CD4-positive, alpha-beta T cell treated with Interleukin-15 for 1 hour (primary cell): ENCODE data around the gene POU6F1.
"Not testable (repeated sequence)": the region's sequence is repeated elsewhere in the genome, so short reads cannot be mapped to it uniquely, and the experiment has no call there.

Experiments
- DNase-seq: peaks from one replicate; pipeline ENCODE4 v3.0.0-alpha.2; 2020

POU6F1 gene, protein sequence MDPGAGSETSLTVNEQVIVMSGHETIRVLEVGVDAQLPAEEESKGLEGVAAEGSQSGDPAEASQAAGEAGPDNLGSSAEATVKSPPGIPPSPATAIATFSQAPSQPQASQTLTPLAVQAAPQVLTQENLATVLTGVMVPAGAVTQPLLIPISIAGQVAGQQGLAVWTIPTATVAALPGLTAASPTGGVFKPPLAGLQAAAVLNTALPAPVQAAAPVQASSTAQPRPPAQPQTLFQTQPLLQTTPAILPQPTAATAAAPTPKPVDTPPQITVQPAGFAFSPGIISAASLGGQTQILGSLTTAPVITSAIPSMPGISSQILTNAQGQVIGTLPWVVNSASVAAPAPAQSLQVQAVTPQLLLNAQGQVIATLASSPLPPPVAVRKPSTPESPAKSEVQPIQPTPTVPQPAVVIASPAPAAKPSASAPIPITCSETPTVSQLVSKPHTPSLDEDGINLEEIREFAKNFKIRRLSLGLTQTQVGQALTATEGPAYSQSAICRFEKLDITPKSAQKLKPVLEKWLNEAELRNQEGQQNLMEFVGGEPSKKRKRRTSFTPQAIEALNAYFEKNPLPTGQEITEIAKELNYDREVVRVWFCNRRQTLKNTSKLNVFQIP

DNA sequence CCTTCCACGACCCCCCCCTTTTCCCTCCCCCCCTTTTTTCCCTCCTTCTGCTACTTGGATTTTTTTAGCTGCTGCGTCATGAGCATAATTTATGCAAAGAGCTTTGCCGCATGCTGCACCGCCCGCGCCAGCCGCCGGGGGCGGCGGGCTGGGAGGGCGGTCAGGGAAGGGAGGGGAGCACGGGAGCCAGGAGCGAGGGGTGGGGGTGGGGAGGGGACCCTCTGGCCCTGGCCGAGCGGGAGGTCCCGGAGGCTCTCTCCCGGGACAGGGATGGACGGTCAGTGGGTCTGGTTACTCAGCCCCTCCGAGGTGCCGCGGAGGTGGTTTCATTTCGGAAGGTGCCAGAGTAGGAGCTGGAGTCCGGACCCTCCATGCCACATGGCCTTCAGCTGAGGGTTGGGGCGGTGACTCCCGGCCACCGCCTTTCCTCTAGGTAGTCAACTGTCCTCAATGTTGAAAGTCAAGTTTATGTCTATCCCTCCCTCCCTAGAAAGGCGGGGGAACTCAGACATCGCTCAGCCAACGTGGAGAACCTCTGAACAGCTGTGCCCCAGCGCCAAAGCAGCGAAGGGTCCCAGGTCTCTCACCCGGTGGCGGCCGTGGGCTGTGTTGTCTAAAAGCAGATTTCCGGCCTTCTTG, at the start of gene POU6F1:
TSS of gene POU6F1 (minus strand) at position 95 of the 639 bp plus-strand sequence. CDS start 11,226 bp downstream, outside the sequence.
- DNase-seq: peak; percentile 80

DNA sequence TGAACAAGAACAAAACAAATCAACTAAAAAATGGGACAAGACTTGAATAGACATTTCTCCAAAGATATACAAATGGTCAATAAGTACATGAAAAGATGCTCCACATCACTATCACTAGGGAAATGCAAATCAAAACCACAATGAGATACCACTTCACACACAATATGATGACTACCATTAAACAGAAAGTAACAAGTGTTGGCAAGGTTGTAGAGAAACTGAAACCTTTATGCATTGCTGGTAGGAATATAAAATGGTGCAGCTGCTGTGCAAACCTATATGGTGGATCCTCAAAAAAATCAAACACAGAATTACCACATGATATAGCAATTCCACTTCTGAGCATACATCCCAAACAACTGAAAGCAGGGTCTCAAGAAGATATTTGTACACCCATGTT, 47.2 kb upstream of the POU6F1 start:
- DNase-seq: no peak

DNA sequence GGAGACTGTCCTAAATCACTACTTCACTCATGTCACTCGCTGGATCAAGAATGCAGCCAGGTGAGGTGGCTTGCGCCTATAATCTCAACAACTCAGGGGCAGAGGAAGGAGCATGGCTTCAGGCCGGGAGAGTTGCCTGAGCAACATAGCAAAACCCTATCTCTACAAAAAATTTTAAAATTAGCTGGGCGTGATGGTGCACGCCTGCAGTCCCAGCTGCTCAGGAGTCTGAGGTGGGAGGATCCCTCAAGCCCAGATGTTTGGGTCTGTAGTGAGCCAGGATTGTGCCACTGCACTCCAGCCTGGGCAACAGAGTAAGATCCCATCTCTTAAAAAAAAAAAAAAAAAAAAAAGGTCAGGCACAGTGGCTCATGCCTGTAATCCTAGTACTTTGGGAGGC, 46.4 kb upstream of the POU6F1 start:
- no peak for DNase-seq

DNA sequence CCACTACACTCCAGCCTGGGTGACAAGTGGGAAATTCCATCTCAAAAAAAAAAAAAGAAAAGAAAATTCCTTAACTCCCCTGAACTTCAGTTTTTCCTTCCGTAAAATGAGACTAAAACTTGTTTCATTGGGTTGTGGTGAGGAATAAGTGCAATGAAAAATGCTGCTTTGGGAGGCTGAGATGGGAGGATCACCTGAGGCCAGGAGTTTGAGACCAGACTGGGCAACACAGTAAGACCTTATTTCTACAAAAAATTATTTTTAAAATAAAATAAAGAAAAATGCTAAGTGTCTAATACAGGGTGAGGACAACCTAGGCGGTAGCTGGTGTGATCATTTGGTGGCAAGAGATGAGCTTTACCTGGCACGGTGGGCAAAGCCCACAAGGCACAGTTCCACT, 45.5 kb upstream of the POU6F1 start:
- DNase-seq: no peak

DNA sequence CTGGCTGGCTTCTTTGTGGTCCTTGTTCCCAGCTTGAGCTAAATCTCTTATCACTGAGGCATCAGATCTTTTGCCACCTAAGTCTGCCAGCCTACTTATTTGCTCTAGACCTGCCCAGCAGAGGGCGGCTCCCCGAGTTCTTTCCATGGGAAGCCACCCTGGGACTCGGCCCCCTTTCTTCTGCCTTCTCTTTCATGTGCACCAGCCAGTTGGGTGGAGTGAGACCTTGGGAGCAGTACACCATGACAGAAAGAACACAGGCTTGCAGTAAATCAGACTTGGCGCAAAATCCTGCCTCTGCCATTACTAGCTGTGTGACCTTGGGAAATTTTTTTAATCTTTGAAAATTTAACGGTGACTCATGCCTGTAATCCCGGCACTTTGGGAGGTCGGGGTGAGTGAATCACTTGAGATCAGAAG, 44.9 kb upstream of the POU6F1 start:
- DNase-seq: peak; percentile 53

DNA sequence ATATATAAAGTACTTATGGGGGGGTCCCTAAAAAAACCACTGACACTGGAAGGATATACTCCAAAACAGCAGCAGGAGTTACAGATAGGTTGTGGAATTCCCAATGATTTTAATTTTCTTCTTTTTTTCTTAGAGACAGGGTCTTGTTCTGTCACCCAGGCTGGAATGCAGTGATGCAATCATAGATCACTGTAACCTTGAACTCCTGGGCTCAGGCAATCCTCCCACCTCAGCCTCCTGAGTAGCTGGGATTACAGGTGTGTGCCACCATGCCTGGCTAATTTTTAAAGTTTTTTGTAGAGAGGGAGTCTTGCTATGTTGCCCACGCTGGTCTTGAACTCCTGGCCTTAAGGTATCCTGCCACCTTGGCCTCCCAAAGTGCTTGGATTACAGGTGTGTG, 41.7 kb upstream of the POU6F1 start:
- not testable (repeated sequence) for DNase-seq

DNA sequence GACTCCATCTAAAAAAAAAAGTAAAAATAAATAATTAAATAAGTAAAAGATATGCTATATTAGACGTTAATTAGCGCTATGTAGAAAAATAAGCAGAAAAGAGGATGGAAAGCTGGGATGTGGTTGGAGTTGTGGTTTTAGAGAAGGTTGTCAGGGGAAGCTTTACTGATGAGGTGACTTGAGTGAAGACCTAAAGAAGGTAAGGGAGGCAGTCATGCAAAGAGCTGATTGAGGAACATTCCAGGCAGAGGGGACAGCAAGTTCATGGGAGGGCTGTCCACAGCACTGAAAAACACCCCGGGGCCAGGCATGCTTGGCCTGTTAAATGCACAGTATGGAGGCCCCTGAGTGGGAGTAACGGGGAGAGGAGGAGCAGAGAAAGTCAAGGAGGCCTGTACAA, 36.7 kb upstream of the POU6F1 start:
- DNase-seq: no peak

DNA sequence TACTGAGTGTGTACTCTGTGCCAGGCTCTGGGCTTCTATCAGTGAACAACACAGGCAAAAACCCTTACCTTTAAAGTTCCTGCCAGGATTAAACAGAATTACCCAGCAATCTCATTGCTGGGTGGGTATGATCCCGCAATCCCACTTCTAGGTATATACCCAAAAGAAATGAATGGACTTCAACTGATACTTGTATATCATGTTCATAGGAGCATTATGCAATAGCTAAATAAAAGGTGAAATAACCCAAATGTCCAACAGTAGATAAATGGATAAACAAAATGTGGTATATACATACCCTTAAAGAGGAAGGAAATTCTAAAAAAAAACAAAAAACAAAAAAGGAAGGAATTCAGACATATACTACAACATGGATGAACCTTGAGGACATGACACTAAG, 35.4 kb upstream of the POU6F1 start:
- DNase-seq: no peak

DNA sequence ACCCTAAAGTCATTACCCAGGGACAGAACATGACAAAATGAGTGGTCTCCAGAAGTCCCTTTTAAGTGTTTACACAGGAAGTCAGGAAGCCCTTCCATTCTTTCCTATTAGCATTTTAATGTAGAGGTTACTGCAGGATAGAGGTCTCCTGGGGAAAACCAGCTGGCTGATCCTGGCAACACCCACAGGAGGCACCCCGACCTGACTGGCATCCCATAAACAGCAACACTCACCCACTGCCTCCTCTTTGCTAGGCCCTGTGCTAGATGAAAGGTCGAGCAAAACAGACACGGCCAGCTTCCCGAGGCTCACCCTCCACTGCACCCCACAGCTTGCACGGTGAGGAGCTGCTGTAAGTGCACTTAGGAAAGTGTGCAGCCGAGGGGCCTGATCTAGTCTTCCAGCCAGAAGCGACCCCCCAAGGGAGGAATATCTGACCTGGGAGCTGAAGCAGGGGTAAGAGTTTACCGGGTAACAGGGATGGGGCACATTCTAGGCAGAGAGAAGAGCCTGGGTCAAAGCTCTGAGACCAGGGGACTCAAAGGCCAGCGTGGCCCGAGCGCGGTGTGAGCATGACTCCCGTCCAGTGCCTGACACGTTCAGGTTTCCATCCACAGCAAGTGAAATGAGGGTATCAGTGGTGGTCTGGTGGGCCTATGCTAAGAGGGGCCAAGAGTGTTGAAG, 29.8 kb upstream of the POU6F1 start:
- no peak for DNase-seq

DNA sequence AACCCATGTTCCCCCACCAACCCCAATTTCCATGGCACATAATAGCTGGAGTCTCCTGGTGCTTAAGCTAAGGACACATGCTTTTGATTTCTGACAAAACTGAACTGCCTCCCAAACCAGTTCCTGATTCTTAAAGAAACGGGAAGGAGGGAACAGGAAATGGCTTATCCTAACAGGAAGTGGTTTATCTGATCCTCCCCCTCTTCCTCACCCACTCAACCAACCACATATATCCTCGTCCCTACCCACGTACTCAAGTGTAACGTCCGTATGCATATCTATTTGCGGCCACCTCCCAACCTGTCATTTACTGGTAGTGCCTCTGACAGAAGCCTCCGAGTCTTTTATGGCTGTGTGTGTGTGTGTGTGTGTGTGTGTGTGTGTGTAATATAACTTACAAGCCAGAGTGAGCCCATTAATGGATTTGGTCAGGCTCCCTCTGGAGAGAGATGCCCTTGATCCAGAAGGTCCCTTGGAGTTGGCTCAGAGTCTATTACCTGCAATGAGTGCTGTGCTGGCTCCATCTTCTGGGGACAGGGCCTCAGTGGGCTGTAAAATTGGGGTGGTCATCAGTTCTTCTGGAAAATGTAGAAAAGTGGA, 28.5 kb upstream of the POU6F1 start:
- DNase-seq: peak; percentile 57

DNA sequence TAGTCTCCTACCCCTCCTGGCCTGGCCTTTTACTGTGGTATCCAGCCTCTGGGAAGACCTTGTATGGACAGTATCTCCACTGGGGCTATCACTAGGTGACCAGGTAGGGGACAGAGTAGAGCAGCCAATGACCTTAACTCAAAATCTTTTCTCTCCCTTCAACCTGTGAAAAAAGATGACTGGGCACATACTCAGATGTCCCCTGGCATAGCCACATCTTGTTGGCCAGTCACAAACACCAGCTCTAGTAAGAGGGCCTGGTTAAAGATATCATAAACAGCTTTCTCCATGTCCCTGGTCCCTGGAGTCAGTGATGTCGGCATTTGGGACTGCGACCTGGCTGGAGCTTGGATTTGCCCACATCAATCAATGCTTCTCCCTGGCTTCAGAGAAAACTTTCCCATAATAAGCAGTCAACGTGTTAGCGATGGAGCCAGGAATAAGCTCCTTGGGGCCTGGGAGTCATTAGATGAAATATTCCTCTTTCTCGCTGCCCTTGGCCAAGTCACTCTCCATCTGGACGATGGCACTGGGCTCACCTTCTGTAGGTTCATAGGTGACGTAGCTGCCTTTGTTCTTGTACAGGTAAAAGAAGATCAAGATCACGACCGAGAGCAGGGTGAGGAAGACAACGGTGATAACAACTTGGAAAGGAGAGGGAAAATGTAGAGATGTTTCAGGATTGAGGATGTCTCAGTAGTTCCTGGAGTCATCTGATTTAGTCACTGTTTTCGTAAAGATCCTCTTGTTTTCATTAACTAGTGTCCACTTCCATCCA, 27.8 kb upstream of the POU6F1 start:
- DNase-seq: no peak

DNA sequence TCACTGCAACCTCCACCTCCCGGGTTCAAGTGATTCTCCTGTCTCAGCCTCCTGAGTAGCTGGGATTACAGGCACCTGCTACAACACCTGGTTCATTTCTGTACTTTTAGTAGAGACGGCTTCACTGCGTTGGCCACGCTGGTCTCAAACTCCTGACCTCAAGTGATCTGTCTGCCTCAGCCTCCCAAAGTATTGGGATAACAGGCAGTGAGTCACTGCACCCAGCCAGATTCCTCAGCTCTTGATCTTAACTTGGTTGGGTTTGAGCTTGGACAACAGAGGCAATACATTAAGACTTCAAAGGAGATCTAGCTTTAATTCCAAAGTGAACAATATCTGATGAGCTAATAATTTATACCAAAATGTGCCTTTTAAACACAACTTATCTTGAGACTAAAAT, 26.4 kb upstream of the POU6F1 start:
- no peak for DNase-seq

DNA sequence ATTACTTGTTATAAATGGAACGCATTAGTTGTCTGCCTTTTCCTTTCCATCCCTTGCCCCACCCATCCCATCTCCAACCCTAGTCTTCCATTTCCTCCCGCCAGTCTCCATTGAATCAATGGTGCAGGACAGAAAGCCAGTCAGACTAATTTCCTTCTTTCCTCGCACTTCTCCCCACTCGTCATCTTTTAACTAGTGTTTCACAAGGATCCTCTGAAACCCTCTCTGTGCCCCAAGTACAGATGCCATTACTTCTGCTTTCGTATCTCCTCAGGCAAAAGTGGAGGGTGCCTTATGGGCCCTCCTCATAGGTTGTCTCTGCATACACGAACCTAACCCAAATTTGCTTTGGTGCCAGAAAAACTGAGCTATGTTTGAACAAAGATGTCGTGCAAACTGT, 25.0 kb upstream of the POU6F1 start:
- no peak for DNase-seq

DNA sequence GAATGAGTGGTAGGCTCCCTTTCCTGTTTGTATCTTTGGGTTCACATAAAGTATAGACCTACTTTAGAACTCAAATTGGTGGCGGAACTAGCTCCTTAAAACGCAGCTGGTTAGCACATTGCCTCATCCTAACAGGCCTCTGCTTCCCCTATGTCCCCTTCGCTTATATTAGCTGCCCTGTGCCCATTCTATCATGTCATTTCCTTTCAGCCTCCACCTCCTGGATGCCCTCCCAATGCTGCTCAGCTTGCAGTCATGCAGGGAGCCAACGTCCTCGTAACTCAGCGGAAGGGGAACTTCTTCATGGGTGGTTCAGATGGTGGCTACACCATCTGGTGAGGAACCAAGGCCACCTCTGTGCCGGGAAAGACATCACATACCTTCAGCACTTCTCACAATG, 24.3 kb upstream of the POU6F1 start:
- peak; percentile 58 for DNase-seq

DNA sequence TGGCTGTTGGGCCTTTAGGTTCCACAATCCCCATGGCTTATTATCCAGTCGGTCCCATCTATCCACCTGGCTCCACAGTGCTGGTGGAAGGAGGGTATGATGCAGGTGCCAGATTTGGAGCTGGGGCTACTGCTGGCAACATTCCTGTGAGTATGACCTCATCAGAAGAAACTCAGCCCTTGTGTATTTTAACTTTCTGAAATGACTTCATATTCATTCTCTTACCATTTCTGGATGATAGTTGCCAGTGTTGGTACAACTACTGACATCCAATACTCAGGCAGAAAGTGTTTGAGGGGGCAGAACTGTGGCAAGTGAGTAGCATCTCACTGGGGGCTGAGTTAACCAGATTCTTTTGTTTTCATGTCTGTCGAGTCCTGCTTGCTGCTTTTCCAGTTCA, 23.1 kb upstream of the POU6F1 start:
- no peak for DNase-seq

DNA sequence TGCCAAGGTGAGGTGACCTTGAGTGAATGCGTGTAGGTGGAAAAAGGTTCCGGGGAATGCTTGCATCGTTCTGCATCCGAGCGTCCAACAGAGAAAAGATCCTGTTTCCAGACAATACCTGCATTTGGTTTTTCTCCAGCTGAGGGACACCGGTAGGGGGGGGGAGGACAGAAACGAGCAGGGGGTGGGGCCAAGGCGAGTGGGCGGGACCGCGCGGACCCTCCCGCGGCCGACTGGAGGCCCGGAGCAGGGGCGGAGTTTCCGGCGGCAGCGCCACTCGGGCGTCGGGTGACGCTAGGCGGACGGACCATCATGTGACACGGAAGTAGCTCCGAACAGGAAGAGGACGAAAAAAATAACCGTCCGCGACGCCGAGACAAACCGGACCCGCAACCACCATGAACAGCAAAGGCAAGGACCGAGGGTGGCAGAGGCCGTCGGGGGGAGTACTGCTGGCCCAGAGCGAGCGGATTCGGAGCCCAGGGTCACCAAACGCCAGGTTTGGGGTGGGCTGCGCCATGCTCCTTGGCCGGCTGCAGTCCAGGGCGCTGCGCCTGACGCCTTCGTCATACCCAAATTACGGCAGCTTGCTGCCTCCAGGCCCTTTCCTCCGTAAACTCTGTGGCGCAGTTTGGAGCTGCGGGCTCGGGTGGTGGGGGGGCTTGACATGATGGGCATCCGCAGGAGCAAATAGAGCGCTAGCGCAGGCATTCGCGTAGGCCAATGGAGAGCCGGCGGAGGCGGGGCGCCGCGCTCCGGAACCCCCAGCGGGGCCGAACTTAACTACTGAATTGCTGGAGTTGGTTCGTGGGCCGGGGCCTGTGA, 20.9 kb upstream of the POU6F1 start, which contains the start of gene DAZAP2:
TSS of gene DAZAP2 (plus strand) at position 317 of the 825 bp plus-strand sequence. CDS start at position 399, 82 bp downstream.
- DNase-seq: peak; percentile 98

DNA sequence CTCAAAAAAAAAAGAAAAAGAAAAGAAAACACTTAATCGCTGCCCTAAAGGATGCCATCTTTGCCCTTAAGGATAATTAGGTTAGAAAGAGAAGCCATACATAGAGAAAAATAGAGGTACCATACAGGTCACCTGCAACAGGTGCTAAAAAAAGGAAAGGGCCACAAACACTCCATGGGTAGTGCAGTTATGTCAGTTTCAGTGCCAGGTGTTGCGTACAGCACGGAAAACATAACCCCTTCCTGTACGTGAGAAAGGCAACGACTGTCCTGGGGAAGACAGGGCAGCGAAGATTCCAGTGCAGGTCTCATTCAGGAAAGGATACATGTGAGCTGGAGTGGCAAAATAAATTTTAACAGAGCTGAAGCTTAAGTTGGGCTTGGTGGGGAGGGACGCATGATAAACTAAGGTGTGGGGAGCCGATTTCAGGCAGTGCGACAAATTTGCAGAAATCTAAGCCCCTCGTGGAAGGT, 20.2 kb upstream of the POU6F1 start:
- DNase-seq: no peak

DNA sequence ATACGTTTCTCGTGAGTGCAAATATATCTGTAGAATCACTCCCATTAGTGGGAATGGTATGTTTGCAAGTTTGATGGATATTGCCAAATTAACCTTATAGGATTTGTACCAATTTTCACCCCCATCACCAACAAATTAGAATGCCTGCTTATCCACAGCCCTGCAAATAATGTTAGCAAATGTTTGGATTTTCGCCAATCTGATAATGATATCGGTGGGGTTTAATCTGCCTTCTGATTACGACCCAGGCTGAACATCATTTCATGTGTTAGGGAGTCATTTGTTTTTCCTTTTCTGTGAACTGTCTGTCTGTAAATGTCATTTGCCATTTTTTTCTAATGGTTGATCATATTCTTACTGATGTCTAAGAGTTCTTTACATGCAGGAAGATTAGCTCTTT, 16.7 kb upstream of the POU6F1 start:
- no peak for DNase-seq

DNA sequence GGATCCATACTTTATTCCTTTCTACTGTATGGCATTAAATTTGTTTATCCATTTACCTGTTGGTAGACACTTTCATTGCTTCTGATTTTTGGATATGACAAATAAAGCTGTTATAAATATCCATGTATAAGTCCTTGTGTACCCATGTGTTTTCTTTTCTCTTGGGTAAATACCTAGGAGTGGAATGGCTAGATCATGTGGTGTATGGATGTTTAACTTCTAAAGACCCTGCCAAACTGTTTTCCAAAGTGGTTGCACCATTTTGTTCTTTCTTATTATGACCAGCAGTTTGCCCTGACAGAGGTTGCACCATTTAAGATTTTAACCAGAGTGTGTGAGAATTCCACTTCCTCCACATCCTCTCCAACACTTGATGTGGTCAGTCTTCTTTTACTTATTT, 14.8 kb upstream of the POU6F1 start:
- no peak for DNase-seq

DNA sequence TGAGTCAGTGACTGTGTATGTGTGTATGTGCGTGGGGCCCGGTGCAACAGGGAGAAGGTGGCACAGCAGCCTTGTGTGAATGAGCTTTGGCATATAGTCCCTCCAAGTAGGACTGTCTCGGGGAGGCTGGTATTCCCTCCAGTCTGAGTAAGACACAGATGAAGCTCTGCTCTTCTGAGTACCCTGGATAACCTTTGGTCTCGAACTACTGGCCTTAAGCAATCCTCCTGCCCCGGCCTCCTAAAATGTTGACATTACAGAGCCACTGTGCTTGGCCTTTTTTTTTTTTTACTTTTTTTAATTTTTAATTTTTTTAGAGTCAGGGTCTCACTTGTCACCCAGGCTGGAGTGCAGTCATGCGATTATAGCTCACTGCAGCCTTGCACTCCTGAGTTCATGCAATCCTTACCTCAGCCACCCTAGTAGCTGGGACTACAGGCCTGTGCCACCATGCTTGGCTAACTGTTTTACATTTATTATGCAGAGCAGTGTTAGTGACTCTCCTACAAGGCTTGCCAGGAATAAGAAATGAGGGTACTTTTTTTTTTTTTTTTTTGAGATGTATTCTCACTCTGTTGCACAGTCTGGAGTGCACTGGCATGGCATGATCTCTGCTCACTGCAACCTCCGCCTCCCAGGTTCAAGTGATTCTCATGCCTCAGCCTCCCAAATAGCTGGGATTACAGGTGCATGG, 11.4 kb upstream of the POU6F1 start:
- DNase-seq: no peak
